Urothelium cell line (cell line): Measurements from ENCODE around the gene TP53I13.
A peak's percentile ranks its signal among the peaks of the same experiment; 100 is the strongest.

Experiments
- DNase-seq: peaks from one replicate; pipeline ENCODE4 v3.0.0; 2011; ENCODE audit warnings: low spot score, mixed read lengths
- FAIRE-seq: peaks from 2 replicates; lab custom pipeline; 2011; peaks lifted over from hg19 to GRCh38; lab: Jason Lieb, UNC

The TP53I13 gene

DNA sequence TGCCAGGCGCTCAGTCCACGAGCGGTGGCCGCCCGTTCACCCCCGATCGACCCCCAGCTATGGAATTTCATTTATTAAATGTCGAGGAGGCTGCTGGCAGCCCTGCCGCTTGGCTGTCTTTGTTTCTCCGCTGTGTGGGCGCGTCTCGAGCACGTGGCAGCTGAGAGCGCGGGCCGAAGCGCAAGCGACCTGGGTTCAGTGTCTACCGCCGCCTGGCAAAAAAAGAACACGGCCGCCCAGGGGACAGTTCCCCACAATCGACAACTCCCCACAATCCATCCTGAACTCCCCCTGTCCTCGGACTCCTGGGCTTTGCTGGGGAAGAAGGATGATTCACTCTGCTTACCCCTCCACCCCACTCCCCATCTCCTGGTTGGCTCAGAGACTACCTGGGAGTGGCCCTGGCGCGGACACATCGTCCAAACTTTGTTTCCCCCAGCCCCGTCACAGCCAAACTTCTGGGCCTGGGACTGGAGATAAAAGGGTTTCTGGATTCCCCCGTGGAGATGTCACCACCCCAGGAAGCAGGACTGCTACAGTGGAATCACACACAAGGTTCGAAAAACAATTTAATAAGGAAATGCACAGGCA lies 22.7 kb downstream of the TP53I13 start:
- peak; percentile 20 for FAIRE-seq
- DNase-seq, result peak; percentile 78

DNA sequence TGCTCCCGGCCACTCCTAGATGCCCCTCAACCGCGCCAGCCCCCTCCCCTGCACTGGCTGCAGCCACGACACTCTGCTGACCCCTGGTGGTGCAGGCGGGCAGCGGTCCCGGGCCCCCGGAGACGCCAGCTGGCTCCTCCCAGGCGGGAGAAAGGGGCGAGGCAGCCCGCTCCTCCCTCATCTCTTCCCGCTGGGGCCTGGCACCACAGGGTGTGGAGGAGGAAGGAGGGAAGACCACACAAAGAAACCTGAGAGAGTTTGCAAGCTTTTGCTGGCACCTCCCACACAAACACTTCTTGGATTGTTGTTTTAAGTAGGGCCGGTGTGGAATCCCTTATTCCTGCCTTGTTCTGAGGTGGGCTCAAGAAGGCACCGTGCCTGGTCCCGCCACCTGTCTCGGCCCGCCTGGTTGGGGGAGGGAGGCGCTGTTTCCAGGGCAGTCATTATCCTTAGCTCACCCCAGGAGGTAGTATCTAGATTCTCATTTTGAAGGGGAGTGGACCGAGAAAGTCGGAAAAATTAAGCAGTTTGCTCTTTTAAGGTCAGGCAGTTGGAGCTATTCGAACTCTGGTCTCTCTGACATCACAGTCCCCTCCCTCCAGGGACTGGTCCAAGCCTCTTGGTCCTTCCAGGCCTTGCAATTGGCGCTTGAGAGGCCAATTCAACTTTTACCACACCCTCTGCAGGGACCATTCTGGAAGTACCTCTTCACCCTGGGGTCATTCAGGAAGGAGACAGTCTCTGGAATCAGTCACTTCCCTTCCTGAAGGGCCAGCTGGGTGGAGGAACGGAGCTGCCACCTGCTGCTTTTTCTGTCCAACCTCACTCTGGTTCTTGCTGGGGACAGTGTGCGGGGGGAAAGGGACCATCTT lies 23.5 kb downstream of the TP53I13 start:
- DNase-seq (peak; percentile 95), FAIRE-seq (peak; percentile 83)

DNA sequence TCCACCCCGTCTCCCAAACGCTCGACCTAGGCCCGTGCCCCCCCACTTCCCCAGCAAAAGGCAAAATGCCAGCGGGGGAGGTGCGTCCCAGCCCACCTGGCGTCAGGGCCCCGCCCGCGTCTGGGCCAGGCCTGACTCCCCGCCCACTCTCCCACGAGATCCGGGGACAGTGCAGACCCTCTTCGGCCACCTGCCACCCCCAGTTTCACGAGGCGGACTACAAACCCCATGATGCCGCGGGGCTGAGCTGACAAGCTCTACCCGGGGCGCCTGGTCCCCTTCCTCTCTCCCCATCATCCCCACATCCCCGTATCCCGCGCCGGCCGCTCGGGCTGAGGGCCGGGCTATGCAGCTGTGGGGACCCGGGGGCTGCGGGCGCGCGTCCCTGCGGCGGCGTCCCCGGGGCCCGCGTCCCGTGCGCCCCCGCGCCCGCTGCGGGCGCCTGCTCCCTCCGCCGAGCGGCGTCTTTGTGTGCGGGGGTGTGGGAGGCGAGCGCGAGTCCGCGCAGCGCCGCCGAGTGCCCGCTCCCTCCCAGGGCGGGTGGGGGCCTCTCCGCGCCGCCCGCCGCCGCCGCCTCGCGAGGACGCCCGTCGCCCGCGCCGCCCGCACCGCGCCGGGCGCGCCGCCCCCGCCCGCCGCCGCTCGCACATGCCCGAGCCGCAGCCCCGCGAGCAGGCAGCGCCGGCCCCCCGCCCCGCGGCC lies 24.5 kb downstream of the TP53I13 start, which contains the start of gene ANKRD13B:
Gene ANKRD13B, plus strand, starts transcription at position 283 of the 702 bp plus-strand sequence. CDS start 490 bp downstream, outside the sequence.
- DNase-seq (peak; percentile 44), FAIRE-seq (no peak)

DNA sequence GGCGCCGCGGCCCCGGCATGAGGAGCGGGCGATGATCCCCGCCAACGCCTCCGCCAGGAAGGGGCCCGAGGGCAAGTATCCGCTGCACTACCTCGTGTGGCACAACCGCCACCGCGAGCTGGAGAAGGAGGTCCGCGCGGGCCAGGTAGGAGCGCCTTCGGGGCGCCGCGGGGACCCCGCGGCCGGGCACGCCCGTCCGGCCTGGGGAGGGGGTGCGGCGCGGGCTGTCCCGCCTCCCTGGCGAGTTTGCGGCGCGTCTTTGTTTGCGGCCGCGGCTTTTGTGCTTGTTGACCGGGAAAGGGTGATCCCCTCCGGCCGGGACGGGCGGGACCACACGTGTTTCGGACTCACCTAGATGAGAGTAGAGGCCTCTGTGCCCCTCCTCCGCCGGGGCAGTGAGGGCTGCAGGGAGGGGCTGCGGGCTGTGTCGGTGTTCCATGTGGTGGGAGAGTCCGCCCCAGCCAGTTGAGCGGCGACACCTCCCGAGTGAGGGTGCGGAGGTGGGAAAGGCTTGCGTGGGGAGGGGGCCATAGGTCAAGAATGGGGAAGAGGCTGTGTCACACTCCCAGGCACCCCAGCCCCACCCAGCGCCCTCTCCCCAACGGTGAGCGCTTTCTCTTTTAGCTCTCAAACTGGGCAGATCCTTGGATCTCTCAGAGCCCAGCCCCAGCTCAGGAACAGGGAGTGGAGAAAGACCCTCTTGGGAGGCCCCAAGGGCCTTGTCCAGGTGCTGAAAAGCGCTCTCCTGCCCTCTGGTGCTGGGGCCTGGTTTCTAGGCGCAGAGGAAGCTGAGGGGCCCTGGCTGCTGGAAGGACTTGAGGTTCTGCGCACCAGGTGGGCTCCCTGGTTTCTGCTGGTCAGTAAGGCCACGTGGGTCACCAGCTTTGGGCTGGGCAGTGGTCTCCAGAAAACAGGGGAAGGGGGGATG lies 25.4 kb downstream of the TP53I13 start:
- FAIRE-seq (no peak), DNase-seq (peak; percentile 33)

DNA sequence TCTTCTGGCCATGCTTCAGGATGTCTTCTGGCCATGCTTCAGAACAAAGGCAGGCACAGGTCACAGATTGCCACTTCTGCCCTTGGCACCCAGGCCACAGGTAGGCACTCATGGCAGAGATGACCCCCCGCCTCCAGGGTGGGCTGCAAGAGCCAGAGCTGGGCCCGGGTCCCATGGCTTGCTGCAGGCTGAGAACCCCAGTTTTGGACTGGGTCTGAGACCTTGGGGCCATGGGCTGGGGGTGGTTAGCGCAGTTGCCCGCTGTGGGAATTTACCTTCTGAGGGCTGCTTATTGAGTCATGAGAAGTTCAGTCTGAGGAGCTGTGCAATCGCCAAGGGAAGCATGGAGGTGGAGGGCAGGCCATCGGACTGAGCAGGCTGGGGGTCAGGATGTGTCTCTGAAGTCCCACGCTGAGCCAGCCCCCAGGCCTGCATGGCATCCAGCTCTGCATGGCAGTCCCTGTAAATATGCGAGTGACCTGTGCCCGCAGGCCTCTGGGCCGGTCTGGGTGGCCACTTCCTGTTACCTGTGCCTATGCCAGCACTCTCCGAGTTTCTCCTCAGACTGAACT lies 26.1 kb downstream of the TP53I13 start:
- no peak for FAIRE-seq
- no peak for DNase-seq

DNA sequence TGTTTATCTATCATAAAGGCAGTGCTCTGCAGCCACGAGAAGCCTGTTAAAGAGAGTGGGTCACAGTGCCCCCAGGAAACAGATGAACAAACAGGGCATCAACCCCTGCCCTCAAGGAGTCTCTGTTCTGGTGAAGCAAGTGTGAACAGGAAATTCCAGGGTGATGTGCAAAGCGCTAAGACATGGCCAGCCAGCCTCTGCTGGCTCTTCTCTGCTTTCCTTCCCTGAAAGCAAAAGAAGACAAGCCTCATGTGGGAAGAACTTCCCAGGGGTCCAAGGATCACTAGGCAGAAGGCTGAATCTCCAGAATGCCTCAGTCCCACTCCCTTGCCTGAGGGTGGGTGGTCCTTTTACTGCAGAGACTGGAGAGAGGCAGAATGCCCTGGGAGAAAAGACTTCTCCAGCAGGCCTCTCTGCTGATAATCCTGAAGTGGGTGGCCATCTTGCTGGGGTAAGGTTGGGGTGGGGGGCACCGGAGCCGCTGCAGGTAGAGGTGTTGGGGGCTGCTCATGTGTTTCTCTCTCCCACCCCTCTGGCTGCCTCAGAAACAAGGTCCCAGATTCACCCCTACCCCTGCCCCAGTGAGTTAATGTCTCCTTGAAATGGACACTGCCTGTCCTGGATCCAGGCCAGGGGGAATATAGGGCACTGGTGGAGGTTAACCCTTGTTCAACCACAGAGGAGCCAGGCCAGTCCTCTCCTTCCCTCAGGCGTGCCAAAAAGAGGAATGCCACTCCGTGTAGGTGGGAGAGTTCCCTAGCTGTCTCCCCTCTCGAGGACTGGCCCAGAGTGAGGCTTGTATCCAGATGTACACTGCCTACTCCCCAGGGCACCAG lies 26.8 kb downstream of the TP53I13 start:
- FAIRE-seq (no peak), DNase-seq (no peak)

DNA sequence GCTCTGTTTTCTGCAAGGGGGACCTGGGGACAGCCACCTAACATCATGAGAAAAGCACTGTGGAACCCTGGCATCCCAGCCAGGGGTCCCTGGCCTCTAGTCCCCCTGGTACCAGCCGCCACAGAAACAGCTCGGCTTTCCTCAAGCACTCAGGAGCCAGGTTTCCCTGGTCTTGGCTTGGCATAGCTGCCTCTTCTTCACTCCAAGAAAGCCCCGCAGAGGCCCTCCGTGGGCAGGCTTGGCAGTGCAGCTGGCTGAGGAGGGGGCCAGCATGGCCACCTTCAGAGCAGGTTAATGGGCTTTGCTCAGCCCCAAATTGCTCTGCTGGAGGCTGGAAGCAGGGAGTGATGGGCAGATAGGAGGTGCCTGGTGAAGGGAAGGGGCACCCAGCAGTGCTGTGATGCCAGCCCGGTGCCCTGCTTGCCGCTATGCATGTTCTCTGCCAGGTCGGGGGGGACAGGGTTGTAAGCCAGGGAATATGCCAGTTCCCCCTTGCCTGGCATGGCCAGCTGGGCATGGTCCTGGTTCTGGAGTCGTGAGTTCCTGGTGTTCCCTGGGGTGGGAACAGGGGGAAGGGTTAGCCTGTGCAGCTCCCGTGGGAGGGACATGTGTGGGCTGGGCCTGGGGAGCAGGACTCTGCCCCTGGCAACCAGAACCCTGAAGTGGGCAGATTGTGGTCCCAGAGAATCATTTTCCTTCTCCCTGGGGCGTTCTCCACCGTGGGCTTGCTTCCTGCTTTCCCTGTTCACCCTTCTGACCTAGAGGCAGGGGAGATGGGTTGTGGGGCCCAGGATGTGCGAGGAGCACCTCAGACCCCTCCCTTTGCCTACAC lies 27.7 kb downstream of the TP53I13 start:
- FAIRE-seq (no peak), DNase-seq (no peak)

DNA sequence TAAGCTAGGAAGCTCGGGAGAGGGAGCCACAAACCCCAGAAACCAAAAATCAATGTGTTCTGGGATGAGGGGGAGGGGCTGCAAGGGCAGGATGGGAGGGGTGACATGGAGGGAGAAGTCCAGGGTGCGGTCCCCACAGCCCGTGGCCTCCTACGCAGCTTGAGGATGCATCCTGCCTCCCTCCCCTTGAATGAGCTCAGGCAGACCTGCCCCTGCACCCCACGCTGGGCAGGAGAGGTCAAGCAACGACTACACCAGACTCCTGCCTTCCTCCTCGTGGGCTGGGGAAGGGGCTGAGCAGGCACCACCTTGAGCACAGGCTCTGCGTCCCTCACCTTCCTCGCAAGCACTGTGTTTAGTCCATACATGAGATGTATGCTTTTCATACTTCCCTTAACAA lies 28.3 kb downstream of the TP53I13 start:
- no peak for FAIRE-seq

DNA sequence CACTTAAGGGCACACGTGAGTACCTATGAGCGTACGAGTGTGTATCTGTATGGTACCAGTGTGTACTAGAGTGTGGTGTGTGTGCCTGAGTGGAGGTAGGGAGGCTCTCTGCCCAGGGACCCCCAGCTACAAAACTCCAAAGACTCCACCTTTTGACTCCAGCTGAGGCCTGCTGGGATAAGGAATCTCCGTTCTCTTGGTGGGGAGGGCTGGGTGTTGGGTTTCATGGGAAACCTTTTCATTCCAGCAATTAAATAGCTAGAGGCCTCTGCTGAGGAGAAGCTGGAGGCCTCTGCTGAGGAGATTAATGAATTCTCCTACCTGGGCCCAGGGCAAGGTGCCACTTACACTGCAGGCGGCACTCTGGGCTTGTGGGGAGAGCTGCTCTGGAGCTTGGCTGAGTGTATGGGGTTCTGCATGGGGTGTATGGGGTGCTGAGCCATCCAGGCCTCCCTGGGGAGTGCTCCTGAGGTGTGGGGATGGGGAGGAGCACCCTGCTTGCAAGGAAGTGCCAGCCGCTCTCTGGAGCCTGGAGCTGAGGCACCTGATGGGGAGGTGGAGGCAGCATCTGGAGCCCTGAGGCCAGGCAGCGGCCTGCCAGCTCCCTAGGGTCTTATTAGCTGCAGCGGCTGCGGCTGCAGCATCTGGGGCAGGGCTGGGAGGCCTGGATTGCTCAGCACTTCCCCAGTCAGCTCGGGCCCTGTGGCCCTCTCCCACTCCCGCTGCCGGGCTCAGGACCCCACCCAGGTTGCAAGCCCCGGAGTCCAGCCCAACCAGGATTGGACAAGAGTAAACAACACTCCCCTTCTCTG lies 29.1 kb downstream of the TP53I13 start:
- DNase-seq (no peak), FAIRE-seq (no peak)

More for the DNA sequence above, 28.3 kb downstream of the TP53I13 start:
- DNase-seq, result no peak

DNA sequence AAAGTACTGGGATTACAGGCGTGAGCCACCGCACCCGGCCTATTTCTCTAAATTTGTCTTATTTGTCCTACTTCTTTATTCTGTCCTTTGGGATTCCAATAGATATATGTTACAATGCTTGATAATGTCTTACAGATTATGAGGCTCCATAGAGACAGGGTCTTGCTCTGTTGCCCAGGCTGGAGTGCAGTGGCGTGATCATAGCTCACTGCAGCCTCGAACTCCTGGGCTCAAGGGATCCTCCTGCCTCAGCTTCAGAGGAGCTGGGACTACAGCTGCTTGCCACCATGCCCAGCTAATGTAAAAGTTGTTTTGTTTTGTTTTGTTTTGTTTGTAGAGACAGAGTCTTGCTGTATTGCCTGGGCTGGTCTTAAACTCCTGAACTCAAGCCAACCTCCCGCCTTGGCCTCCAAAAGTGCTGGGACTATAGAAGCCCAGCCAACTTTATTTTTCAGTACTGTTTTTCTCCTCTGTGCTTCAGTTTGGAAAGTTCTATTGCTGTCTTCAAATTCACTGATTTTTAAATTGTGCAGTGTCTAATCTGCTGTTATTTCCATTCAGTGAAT lies 34.7 kb downstream of the TP53I13 start:
- DNase-seq (no peak), FAIRE-seq (no peak)

DNA sequence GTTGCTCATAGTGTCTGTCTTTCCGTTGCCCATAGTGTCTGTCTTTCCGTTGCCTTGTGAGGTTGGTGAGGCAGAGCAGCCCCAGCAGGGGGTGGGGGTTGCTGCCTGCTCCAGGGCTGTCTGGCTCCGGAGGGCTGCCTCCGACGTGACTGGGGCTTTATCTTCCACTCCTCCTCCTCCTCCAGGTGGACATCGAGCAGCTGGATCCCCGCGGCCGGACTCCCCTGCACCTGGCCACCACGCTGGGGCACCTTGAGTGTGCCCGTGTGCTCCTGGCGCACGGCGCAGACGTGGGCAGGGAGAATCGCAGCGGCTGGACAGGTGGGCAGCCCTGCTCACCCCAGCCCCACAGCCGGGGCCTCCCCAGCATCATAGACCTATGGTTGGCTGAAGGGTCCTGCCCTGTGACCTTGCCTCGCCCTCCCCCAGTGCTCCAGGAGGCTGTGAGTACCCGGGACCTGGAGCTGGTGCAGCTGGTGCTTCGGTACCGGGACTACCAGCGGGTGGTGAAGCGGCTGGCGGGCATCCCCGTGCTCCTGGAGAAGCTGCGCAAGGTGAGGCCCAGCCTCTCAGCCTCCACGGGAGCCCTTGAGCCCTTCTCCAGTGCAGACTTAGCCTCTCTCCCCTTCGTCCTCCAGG lies 39.2 kb downstream of the TP53I13 start:
- FAIRE-seq, result no peak
- no peak for DNase-seq

DNA sequence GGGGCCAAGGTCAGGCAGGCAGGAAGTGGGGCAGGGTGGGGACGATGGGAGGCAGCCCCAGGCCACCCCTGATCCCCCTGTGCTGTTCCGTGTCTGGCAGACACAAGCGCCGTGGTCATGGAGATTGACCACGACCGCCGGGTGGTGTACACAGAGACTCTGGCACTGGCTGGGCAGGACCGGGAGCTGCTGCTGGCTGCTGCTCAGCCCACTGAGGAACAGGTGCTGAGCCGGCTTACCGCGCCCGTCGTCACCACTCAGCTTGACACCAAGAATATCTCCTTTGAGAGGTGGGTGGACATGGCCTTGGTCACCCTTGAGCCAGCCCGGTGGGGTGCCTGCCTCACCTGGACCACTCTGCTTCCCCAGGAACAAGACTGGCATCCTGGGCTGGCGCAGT lies 40.5 kb downstream of the TP53I13 start:
- DNase-seq (no peak), FAIRE-seq (no peak)

DNA sequence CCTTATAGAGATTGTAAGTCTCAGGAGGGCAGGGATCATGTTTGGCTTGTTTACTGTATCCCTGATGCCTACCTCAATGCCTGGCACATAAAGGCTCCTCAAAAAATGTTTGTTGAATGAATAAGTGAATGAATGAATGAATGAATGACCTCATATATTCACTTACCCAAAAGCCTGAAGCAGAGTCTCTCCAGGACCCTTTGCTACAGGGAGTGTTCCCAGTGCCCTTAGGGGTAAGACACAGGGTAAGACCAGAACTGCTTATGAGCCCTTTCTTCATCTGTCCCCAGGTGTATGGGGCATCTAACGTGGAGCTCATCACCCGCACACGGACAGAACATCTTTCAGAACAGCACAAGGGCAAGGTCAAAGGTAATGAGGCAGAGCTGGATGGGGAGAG lies 41.9 kb downstream of the TP53I13 start:
- FAIRE-seq (no peak), DNase-seq (no peak)

DNA sequence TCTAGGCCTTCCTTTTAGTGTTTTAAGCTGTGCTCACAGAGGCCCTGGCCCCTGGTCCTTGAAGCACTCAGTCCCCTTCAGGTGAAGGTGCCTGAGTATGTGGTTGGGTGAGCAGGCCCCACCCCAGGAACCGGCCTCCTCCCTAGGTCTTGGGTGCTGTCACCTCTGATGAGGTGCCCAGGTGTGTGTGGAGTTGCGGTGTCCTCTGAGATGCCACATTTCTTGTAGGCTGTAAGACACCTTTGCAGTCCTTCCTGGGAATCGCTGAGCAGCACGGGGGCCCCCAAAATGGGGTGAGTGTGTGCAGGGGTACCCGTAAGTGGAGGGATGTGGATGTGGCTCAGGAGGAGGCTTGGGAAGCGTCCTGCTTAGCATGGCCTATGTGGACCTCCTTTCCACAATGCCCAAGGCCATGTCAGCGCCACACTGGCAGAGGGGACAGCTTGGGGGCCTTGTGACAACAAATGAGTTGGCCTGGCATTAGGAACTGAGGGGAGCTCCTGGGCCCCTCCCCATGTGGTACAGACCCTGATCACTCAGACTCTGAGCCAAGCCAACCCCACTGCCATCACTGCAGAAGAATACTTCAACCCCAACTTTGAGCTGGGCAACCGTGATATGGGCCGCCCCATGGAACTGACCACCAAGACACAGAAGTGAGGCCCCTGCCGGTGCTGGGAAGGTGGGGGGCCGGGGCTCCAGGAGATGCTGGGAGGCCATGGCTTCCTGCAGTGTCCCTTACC lies 43.0 kb downstream of the TP53I13 start:
- no peak for FAIRE-seq
- DNase-seq, result no peak

DNA sequence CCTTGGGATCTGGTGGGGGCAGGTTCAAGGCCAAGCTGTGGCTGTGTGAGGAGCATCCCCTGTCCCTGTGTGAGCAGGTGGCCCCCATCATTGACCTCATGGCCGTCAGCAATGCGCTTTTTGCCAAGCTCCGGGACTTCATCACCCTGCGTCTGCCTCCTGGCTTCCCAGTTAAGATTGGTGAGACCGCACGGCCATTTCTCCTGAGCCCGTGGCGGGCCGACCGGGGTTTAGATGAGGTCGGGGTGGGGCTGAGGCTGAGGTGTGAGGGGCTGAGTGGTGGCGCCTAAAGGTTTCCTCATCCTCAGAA lies 43.5 kb downstream of the TP53I13 start:
- DNase-seq (no peak), FAIRE-seq (no peak)
